Endothelial cell of umbilical vein (primary cell): ENCODE measurements around the gene AUTS2.

ENCODE experiments used
- CTCF ChIP-seq, 2 donors: IDR thresholded peaks; 1 replicate in 1 of 2; 2 replicates in 1 of 2; pipeline ENCODE4 v1.5.1; 2011; ENCODE audit warnings: low read length in 2 of 2, mild to moderate bottlenecking in 2 of 2, moderate library complexity in 2 of 2, control low read depth in 1 of 2, inconsistent platforms in 1 of 2, low read depth in 1 of 2; ENCODE audit not compliant: insufficient read depth in 1 of 2; ENCODE audit errors: extremely low read depth in 1 of 2
- EZH2 ChIP-seq: IDR thresholded peaks from 2 replicates; pipeline ENCODE4 v1.6.1; 2012; ENCODE audit warnings: borderline replicate concordance, low read depth, mild to moderate bottlenecking, moderate library complexity, low read length, inconsistent platforms; ENCODE audit not compliant: severe bottlenecking
- POLR2AphosphoS5 ChIP-seq: IDR thresholded peaks from 2 replicates; pipeline ENCODE4 v1.6.1; 2012; ENCODE audit warnings: low read depth, mild to moderate bottlenecking, control low read depth, low read length, moderate library complexity; ENCODE audit not compliant: insufficient read depth

- TF ChIP-seq CTCF (IDR thresholded peaks at IDR 0.05; ENCODE audit: extremely low read depth in 1 of 2, insufficient read depth in 1 of 2, low read depth in 1 of 2, low read length in 2 of 2): no peak
- no peak for TF ChIP-seq POLR2AphosphoS5
- no peak for TF ChIP-seq EZH2
Measured at GRCh38 chr7:69605546-69605945, 7.3 kb downstream of the AUTS2 start.
